HG03025 (cell line): ENCODE results near the gene ZBTB47.

Source experiments
- ATAC-seq: cut with Tn5 transposase; IDR thresholded peaks from one replicate; pipeline ENCODE4 v1.9.1; 2021; ENCODE audit warnings: mild to moderate bottlenecking, moderate library complexity; ENCODE audit not compliant: unreplicated experiment, low FRiP score

Gene ZBTB47

DNA sequence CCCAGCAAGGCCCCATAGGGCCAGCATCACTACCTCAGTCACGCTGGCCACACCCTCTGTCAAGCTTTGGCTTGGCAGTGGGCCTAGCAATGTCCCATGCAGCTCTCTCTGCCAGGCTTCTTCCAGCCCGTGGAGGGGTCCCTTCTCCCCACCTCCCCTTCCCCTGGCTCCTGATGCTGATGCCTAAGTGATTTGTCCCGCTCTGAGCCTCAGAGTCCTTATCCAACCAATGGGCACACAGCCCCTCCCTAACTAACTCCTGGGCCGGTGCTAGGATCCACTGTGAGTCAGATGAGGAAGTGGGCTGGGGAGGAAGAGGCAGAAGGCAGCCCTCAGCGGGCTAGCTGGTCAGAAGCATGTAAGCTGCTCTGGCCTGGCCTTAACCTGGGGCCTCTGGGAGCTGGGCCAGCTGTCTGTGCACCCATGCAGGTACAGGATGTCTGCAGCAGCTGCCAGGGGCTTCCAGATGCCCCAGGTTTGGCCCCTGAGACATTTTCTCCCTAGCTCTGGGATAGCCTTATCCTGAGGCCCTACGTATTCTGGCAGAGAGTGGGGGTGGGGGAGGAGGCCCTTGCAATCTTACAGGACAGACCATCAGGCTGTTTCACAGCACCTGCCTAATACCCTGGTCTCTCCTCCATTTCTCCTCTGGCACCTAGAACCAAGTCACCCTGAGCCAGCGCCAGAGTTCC is 740 bp upstream of the ZBTB47 start:
- peak; percentile 42 for ATAC-seq

DNA sequence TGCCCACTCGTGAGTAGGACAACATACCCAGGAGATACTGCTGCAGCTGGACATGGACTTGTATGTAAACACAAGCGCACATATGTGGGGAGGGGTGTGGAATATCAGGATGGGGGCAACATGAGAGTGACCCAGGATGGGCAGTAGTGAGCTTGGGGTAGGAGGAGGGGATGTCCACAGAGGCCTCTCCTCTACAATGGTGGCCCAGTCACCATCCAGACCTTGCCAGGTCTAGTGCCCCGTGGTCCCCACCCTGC is 266 bp upstream of the ZBTB47 start:
- ATAC-seq: no peak

DNA sequence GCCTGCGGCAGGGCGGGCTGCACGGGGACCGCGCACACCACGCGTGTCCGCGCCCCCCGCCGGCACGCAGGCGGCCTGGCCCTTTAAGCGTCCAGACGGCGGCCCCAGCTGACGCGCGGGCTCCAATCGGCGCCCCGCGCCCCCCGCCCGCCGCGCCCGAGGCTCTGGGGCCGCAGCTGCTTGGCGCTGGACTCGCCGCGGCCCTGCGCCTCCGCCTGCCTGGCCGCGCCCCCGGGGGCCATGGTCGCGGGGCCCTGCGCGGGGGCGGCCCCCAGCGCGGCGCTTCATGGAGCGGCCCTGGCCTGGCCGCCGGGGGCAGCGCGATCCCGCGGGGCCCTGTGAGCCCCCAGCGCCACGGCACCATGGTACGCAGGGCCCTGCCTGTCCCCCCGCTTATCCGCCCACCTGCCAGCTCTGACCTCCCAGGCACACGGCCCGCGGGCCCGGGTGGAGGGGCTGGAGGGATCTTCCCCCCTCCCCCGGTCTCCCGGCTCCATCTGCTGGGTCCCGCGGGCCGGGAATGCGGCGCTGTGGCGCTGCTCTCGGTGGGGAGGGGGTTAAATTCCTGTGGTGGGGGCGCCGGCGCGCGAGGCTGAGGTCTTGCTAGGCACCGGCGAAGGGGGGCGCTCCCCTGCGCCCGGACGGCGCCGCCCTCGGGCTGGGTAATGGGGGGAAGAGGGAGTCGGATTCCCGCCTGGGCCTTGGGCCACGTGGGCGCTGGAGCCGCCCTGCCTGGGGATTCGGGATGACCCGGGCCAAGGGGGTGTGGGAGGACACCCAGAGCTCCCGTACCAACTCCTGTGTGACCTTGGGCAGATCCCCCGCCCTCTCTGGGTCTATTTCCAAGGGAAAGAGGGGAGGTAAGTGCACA is 1.1 kb downstream of the ZBTB47 start:
- ATAC-seq: no peak

DNA sequence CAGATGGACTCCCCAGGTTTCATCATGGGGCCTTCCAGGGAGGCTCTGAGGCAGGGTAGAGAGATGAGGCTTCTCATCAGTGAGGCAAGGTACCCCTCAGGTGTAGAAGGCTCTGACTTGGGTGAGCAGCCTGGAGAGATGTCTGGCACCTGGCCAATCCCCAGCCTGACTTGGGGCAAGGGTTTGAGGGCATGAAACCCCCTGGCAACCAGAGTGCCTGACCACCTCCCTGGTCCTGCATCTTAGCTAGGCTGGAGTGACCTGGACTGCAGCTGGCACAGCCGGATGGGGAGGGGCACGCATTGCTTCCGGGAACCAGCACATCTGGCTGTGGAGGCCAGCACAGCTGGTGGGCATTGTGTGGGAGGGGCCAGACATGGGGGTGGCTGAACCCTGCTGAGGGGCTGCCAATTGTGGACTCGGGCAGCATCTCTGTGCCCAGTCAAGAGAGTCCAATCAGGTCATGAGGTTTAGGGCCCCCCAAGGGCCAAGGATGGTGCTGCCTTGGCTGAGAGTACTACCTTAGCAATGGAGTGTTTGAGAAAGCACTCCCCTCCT is 1.9 kb downstream of the ZBTB47 start:
- ATAC-seq: no peak

DNA sequence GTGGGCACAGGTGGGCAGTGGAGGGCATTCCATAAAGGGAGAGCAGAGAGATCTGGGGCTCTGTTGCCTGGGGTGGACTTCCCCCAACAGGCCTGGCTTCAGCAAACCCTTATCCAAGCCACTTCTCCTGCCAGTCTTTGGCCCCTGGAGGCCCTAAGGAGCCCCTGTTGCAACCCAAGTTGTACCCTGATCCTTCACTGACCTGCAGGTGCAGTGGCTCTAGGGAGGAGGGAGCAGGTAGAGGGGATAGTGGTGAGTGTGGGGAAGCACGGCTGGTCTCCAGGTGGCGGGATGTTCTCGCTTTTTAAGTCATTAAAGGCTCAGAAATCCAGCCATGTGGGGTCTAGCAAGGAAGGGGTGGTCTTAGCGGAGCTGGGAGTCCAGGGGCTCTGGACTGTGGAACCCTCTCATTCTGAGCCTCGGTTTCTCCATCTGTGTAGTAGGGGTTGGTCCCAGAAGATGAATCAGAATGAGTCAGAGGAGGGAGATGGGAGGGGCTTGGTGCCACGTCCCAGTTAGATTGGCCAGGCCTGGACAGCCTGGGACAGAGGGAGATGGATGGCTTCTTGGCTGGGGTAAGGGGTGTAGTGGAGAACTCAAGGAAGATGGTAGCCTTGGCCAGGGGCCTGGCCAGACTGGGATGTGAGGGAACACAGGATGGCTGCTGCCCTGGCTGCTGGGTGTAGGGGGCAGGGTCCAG is 2.6 kb downstream of the ZBTB47 start:
- ATAC-seq: no peak

DNA sequence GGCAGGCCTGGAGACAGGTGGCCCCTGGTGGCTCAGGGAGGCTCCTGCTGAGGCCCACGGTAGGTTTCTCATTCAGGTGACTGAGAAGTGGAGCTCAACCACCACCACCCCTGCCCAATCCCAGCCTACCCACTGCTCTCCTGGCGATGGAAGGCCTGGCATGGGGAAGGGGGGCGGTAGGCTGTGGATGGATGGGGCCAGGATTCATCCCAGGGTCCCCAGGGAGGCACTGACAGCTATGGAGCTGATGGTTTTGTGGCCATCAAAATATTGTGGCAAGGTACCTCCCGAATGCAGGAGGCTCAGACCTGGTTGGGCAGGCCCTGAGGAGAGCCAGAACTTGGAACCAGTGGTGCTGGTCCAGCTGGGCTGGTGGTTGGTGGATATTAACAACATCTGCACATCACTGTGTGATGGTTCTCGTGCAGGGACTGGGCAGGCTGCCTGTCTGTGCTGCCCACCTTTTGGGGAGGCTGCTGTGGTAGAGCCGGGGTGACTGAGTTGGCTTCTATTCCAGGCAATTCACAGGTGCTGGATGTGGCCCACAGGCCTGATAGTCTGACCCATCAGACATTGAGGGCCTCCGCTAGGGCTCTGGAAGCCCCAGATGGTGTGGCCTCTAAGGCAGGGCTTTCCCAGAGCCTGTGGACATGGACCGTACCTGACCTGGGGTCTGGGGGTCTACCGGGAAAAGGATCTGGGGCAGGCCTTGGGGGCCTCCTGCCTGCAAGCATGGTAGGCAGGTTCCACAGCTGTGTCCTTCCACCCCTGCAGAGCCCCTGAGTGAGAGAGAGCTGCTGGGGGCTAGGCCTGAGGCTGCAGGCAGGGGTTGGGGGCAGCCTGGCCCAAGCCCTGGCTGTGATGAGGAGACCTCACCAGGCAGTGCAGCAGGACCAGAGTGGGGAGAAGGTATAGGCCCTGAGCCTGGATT is 3.4 kb downstream of the ZBTB47 start:
- ATAC-seq: no peak

DNA sequence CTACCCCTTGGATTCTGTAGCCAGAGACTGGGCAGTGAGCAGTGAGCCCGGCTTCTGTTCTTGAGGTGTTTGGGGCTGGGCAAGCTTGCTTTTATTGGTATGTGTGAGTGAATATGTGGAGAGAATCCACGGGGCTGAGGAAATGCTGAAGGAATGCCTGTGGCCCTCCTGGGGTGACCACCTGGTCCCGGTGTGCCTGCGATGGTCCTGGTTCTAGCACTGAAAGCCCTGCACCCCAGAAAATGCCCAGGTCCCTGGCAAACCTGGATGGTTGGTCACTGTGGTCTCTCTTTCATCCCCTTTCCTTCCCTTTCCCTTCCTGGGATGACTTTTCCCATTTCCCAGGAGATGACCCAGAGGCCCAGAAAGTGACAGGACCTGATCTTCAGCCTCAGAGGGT is 4.2 kb downstream of the ZBTB47 start:
- ATAC-seq: no peak

DNA sequence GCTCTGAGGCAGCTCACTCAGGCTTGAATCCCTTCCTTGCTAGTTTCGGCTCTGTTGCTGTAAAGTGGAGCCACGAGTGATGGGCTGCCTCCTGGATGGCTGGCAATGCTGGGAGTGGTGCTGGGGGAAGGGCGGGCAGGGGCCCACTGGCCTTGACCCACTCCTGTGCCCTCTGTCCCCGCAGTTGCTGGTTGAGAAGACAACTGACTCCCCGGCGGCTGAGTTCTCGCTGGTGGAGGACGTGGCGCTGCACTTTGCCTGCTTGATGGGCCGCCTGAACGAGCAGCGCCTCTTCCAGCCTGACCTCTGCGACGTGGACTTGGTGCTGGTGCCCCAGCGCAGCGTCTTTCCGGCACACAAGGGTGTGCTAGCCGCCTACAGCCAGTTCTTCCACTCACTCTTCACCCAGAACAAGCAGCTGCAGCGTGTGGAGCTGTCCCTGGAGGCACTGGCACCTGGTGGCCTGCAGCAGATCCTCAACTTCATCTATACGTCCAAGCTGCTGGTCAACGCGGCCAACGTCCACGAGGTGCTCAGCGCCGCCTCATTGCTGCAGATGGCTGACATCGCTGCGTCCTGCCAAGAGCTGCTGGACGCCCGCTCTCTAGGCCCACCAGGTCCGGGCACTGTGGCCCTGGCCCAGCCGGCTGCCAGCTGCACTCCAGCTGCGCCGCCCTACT is 4.7 kb downstream of the ZBTB47 start:
- no peak for ATAC-seq

DNA sequence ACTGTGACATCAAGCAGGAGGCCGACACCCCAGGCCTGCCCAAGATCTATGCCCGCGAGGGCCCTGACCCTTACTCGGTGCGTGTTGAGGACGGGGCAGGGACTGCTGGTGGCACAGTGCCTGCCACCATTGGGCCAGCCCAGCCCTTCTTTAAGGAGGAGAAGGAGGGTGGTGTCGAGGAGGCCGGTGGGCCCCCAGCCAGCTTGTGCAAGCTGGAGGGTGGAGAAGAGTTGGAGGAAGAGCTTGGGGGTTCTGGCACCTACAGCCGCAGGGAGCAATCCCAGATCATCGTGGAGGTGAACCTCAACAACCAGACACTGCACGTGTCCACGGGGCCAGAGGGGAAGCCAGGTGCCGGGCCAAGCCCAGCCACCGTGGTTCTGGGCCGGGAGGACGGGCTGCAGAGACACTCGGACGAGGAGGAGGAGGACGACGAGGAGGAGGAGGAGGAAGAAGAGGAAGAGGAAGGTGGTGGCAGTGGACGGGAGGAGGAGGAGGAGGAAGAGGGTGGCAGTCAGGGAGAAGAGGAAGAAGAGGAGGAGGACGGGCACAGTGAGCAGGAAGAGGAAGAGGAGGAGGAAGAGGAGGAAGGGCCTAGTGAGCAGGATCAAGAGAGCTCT is 5.4 kb downstream of the ZBTB47 start:
- no peak for ATAC-seq

DNA sequence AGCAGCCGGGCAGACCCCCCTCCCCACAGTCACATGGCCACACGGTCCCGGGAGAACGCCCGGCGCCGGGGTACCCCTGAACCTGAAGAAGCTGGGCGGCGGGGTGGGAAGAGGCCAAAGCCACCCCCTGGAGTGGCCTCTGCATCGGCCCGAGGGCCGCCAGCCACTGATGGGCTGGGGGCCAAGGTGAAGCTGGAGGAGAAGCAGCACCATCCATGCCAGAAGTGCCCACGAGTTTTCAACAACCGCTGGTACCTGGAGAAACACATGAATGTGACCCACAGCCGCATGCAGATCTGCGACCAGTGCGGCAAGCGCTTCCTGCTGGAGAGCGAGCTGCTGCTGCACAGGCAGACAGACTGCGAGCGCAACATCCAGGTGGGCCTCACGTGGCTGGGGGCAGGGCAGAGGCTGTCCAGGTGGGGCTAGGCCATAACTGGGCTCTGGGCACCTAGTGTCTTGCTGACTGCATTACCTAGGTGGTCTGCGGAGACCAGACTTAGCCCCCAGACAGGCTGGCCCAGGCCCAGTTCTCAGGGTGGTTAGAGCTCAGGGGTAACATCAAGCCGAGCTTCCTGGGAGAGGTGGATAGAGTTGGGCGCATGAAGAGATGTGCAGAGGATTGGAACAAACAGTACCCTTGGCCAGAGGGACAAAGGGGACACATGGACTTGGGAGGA is 6.1 kb downstream of the ZBTB47 start:
- ATAC-seq: no peak

DNA sequence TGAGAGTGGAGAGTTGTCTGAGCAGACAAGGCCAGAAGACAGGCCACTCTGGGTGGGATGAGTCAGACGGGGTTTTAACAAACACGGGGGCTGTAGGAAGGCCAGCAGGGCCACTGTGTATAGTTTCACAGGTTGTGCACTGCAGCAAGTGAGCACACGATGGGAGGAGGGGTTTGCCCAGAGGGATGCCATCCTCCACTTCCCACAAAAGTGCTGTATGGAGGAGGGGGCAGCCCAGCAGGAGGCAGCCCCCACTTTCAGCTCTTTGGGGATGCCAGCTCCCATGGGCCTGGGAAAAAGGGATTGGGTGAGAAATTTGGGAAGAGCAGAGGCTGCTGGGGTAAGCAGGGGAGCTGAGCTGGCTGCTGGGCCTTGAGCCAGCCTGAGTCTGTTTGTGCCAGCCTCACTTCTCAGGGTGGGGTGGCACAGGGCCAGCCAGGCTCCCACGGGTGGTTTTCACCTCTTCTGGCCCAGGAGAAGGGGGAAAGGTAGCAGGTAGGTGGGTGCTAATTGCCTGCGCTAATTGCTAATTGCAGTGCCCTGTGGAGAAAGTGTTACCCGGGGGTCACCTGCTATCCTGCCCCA is 6.7 kb downstream of the ZBTB47 start:
- no peak for ATAC-seq

DNA sequence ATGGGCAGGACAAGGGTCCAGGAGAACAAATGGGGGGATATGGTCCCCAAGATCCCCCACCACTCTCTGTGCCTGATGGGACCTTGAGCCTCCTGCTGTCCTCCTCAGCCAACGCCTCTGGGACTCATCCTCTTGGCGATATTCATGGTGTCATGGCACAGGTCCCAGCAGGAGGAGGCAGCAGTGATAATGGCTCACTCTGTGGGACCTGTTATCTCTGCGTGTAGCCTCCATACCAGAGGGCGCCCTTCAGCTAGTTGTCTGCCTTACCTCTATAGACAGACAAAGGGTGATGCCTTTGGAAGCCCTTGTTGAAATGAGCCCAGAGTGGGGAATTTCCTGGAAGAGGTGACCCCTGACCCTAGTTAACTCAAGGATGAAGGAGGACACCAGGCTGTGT is 7.4 kb downstream of the ZBTB47 start:
- ATAC-seq: no peak

DNA sequence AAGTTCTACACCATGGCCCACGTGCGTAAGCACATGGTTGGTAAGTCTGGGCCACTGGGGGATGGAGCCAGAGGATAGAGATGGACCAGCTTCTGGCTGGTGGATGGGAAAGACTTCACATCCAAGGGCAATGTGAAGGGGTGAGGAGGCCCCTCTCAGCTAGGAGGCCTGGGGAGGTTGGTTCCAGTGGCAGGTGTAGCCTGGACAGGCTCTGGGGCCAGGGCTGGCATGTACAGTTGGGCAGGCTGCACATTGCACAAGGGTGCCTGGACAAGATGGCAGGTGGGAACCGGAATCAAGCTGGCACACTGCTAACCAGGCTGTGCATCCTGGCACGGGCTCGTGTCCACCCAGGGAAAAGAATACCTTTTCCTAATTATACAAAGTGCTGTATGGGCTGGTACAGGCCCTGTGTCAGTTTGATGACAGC is 8.1 kb downstream of the ZBTB47 start:
- no peak for ATAC-seq

DNA sequence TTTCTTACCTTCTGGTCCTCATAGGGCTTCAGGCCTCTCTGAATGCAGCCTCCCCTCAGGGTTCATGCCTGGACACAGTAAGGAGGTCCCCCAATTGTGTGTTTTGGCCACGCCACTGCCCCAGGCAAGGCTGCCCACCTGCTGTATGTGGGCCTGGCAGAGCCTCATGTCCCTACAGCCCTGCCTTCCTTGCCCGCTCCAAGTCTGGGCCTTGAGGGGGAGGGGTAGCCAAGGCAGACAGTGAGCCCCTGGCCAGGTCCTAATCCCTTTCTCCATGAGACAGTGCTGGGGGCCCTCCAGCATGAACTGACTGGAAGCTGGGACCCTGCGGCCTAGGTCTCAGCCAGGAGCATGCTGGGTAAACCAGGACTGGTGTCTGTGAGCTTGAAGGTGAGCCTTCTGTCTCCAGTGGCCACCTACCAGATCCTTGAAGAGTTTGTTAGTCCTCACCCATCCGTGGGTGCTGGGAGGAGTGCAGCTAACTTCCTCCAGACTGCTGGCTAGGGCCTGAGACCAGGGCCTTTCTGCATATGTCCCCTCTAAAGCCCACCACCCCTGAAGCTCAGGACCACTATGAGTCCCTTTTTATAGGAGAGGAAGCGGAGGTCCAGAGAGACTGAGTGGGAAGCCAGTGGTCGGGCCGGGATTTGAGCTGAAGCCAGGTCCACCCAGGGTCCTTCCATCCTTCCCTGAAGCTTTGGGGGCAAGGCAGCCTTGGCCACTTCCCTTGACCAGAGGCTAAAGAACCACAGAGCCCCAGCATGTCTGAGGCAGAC is 8.7 kb downstream of the ZBTB47 start:
- ATAC-seq: no peak

DNA sequence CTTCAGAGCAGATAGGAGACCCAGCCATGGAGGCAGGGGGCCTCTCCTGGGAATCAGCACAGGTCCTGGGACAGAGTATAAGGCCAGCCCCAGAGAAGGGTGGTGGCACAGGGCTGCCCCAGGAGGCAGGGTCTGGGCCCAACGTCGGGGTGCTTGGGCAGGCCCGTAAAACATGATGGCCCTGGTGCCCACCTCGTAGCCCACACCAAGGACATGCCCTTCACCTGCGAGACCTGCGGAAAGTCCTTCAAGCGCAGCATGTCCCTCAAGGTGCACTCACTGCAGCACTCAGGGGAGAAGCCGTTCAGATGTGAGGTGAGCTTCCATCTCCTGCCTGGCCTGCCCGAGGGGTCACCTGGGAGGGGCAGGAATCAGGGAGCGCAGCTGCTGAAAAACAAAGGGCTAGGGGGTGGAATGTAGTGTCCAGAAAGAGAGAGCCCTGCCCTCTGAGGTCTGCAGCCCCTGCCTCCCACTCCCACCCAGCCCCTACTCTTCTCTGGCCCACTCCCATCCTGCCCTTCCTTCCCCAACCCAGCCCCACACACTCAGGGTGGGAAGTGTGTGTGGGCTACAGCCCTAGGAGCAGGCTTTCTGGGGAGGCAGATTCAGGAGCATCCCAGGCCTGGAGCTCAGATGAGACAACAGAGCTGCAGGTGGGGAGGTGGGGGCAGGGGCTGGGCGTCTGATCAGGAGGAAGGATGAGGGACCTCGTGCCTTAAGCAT is 9.5 kb downstream of the ZBTB47 start:
- ATAC-seq: no peak

DNA sequence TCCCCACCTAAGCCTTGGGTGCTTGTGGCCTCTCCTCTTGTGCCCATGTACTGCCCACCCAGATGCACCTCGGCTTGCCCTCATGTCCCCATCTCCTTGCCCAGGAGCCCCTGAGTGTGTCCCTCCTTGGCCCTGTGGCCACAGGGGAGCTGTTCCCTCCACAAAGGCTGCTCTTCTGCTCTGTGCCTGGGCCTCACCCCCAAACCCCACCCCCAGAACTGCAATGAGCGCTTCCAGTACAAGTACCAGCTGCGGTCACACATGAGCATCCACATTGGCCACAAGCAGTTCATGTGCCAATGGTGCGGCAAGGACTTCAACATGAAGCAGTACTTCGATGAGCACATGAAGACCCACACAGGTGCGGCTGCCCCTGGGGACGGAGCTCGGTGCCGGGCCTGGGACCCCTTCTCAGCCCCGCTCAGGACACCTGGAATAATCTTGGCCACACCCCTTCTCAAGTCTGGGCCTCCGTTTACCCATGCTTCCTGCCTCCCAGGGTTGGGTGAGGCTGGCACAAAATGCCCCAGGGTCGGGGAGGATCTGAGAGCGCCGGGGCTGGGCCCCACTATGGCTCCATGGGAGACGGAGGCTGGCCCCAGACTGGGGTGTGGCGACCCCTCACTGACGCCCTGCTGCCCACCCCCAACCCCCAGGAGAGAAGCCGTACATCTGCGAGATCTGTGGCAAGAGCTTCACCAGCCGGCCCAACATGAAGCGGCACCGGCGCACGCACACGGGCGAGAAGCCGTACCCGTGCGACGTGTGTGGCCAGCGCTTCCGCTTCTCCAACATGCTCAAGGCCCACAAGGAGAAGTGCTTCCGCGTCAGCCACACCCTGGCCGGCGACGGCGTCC is 10.3 kb downstream of the ZBTB47 start:
- no peak for ATAC-seq
